ENCODE results near the gene POU6F2.

The POU6F2 gene

GRCh38 chr7:39421661-39422060, 444.0 kb downstream of the POU6F2 start:
- Histone ChIP-seq H3K4me3 (ENCODE audit: low read length) (no peak overlapping the region), H2AFZ (ENCODE audit: low read length) (0 out of 2 replicates have a peak overlapping the region, but pooled peaks have one; percentile 14), H3K9me3 (replicated peaks; ENCODE audit: insufficient read depth, low read length) (no peaks in the 10 kb centered on the region), H4K20me1 (ENCODE audit: insufficient read depth, low read length) (no peaks in the 10 kb centered on the region), H3K27me3 (replicated peaks; ENCODE audit: insufficient read depth, low read length) (no peaks in the 10 kb centered on the region), H3K36me3 (replicated peaks; ENCODE audit: insufficient read depth, low read length) (no peaks in the 10 kb centered on the region), H3F3A (ENCODE audit: insufficient read depth, low read length) (no peaks in the 10 kb centered on the region), H3K4me1 (ENCODE audit: low read length) (peaks cover 17% of the 10 kb centered on the region), H3K9me2 (replicated peaks; ENCODE audit: insufficient read depth, low read length) (no peaks in the 10 kb centered on the region), H3K27ac (ENCODE audit: low read length) (peak overlapping the region; percentile 9; the same call in 1 of the 2 replicates), H3K4me2 (ENCODE audit: low read depth, low read length) (peak overlapping the region; percentile 36; the same call in 1 of the 2 replicates), H3K79me2 (ENCODE audit: low read length) (no peaks in the 10 kb centered on the region), H3K9ac (ENCODE audit: low read length) (no peak overlapping the region)
- DNase-seq: peak; percentile 11
- TF ChIP-seq CTCF (IDR thresholded peaks at IDR 0.05; ENCODE audit: low read length): no peak
- TF ChIP-seq EZH2phosphoT487 (IDR thresholded peaks at IDR 0.05; ENCODE audit: low read length): no peak

GRCh38 chr7:39428221-39428620, 450.5 kb downstream of the POU6F2 start:
- H3K9me3 ChIP-seq (replicated peaks; ENCODE audit: insufficient read depth, low read length): no peaks in the 10 kb centered on the region
- no peaks in the 10 kb centered on the region for H3F3A ChIP-seq (ENCODE audit: insufficient read depth, low read length)
- no peaks in the 10 kb centered on the region for H3K27me3 ChIP-seq (replicated peaks; ENCODE audit: insufficient read depth, low read length)
- no peak overlapping the region for H3K27ac ChIP-seq (ENCODE audit: low read length)
- no peaks in the 10 kb centered on the region for H3K79me2 ChIP-seq (ENCODE audit: low read length)
- no peak for DNase-seq
- H3K4me3 ChIP-seq (ENCODE audit: low read length): no peak overlapping the region
- H3K9me2 ChIP-seq (replicated peaks; ENCODE audit: insufficient read depth, low read length): no peaks in the 10 kb centered on the region
- H2AFZ ChIP-seq (ENCODE audit: low read length): no peak overlapping the region
- no peaks in the 10 kb centered on the region for H3K4me1 ChIP-seq (ENCODE audit: low read length)
- no peak for TF ChIP-seq CTCF (IDR thresholded peaks at IDR 0.05; ENCODE audit: low read length)
- no peak for TF ChIP-seq EZH2phosphoT487 (IDR thresholded peaks at IDR 0.05; ENCODE audit: low read length)
- TF ChIP-seq EZH2 (optimal IDR thresholded peaks at IDR 0.05; ENCODE audit: low read depth, low read length): no peak
- H3K36me3 ChIP-seq (replicated peaks; ENCODE audit: insufficient read depth, low read length): no peaks in the 10 kb centered on the region
- no peak overlapping the region for H3K9ac ChIP-seq (ENCODE audit: low read length)
- H3K4me2 ChIP-seq (ENCODE audit: low read depth, low read length): no peak overlapping the region
- no peaks in the 10 kb centered on the region for H4K20me1 ChIP-seq (ENCODE audit: insufficient read depth, low read length)

GRCh38 chr7:39429421-39429820, 451.7 kb downstream of the POU6F2 start:
- no peak overlapping the region for H3K27ac ChIP-seq (ENCODE audit: low read length)
- H3K4me3 ChIP-seq (ENCODE audit: low read length): no peak overlapping the region
- no peaks in the 10 kb centered on the region for H3K27me3 ChIP-seq (replicated peaks; ENCODE audit: insufficient read depth, low read length)
- no peaks in the 10 kb centered on the region for H3K9me3 ChIP-seq (replicated peaks; ENCODE audit: insufficient read depth, low read length)
- no peaks in the 10 kb centered on the region for H3K36me3 ChIP-seq (replicated peaks; ENCODE audit: insufficient read depth, low read length)
- TF ChIP-seq EZH2 (optimal IDR thresholded peaks at IDR 0.05; ENCODE audit: low read depth, low read length) (no peak), EZH2phosphoT487 (IDR thresholded peaks at IDR 0.05; ENCODE audit: low read length) (no peak), CTCF (IDR thresholded peaks at IDR 0.05; ENCODE audit: low read length) (no peak)
- H2AFZ ChIP-seq (ENCODE audit: low read length): no peak overlapping the region
- H3K9ac ChIP-seq (ENCODE audit: low read length): no peak overlapping the region
- no peaks in the 10 kb centered on the region for H4K20me1 ChIP-seq (ENCODE audit: insufficient read depth, low read length)
- no peak overlapping the region for H3K4me2 ChIP-seq (ENCODE audit: low read depth, low read length)
- H3K79me2 ChIP-seq (ENCODE audit: low read length): no peaks in the 10 kb centered on the region
- no peaks in the 10 kb centered on the region for H3K9me2 ChIP-seq (replicated peaks; ENCODE audit: insufficient read depth, low read length)
- no peak for DNase-seq
- no peaks in the 10 kb centered on the region for H3F3A ChIP-seq (ENCODE audit: insufficient read depth, low read length)
- H3K4me1 ChIP-seq (ENCODE audit: low read length): no peaks in the 10 kb centered on the region
